Left cardiac atrium (tissue), 4 donors: ENCODE data around the gene HERC2. TPM values are rescaled to one million over a fixed set of nuclear protein-coding genes. Genes with fewer than 3 reads are reported as not detected.
"Not testable (repeated sequence)": the region's sequence is repeated elsewhere in the genome, so short reads cannot be mapped to it uniquely, and the experiment has no call there.

Experiments
- ATAC-seq, 2 donors: fragments of 200-7000 bp; cut with Tn5 transposase; one replicate each; pipeline ENCODE4 v1.9.1; 2020; ENCODE audit warnings: mild to moderate bottlenecking in 2 of 2, moderate library complexity in 2 of 2
- DNase-seq: peaks from one replicate; pipeline ENCODE4 v3.0.0-alpha.2; 2020
- intact Hi-C, 2 donors: fragments of 100-400 bp; cut with DNase I; formaldehyde crosslinking; loops; one replicate each; pipeline versions ENCODE4 v1.14.1 to v1.15.1; 2022 to 2023
- total RNA-seq, 2 donors: library from RNA; stranded (reverse); fragmentation: NEBNext Ultra II Directional; extraction: Animal tissue kit (Norgen Biotek cat#: 25700); gene quantifications; one replicate each; pipeline ENCODE4 v1.2.1, GENCODE V29; 2021
- donor health status: DM: no; HTN: yes; CAD: no.
- donor health status: DM: no; HTN: yes; CAD: no; lungs with severe emphysema.
- donor health status: DM: yes; HTN: yes; CAD: no.
- donor health status: Dilated cardiomyopathy.

The HERC2 gene
- total RNA-seq, 2 donors from 2014 or later, result 46.5 to 46.8 TPM

DNA sequence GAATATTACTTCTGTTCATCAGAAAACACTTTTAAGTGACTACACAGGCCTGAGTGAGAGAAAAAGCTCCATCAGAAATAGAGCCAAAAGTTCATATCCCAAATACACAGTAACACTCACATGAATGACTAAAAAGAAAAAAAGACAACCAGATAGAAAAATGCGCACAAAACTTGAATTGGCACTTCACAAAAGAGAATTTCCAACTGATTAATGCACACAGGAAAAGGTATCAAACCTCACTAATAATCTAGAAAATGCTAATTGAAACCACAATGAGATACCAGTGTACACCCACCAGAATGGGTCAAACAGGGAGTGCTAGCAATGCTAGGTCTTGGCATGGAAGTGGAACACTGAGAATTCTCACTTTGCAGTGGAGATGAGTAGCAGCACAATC, 78.6 kb downstream of the HERC2 start:
- ATAC-seq (no peak), DNase-seq (no peak)
- intact Hi-C loops, result no loop called here

DNA sequence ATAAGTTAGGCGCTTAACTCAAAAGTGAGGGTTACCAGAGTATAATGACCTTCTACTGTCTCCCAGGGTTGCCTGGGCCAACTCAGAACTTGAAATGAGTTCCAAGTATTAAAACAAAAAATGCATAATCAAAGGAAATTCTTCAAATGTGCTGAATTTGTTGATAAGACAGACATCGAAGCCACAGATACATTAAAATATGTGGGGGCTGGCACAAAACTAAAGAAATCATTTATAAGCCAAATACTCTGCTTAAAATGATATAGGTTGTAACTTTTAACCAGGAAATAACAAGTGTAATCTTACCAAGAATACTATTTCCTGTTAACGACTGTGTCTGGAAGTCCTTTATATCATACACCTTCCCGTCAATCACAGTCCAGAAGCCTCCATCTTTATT, 83.7 kb downstream of the HERC2 start:
- ATAC-seq, intact Hi-C loops: not testable (repeated sequence)

DNA sequence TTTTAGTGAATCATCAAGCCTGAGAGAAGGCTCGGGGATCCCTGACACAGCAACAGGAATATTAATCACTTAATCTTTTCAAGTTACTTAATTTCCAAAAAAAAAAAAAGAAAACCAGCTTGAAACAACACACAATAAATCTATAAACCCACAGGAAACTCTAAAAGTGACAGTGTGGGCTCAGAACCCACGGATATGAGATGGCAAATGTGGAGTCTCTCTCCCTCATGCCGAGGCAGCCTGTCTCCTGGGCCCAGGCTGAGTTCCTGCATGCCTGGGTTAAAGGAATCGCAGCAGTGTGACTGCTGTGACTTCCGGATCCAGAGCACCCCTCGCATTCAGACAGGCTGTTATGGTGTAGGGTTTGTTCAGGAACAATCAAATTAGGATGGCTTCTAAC, 90.2 kb downstream of the HERC2 start:
- DNase-seq, intact Hi-C loops, ATAC-seq: not testable (repeated sequence)

More for the DNA sequence above, 83.7 kb downstream of the HERC2 start:
- DNase-seq, result not testable (repeated sequence)

DNA sequence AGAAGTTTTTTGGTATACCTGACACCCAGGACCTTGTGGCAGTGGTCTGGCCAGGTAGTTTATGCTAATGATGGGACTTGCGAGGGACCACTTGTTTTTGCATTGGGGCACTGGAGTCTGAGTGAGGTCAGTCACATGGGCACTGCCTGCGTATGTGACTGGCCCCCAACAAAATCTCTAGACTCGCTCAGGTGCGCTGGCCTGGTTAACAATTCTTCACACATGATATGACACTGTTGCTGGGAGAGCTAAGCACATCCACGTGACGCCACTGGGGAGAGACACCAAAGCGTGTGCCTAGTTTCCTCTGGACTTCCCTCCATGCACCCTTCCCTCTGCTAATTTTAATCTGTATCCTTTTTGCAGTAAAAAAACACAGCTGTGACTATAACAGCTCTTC, 90.6 kb downstream of the HERC2 start:
- DNase-seq, intact Hi-C loops, ATAC-seq: not testable (repeated sequence)

DNA sequence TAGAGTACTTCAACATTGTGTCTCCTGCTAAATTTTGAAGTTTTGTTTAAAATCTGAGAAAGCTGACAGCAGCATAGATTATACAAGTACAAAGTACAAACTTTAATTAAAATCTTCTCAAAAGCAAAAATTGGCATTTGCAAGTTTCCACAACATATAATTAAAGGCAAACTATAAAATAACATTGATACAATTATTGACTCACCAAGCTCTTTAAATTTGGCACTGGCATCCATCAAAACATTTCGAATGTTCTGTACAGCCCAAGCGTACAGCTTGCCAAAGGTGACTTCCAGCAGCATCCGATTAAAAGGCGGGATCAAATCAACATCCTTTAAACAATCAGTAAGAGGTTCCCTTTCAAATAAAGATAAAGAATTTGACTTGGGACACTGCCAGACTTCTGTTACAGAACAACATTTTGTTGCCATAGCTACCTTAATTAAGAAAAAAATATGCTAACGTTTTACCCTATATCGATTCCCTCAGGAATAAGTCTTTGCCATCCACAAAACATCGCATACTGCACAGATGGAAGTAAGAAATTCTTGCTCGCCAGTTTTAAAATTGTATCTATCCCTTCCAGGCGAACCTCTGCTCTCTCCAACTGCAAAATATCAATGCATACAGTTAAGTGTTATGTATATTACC, 92.9 kb downstream of the HERC2 start:
- DNase-seq, ATAC-seq, intact Hi-C loops: not testable (repeated sequence)

DNA sequence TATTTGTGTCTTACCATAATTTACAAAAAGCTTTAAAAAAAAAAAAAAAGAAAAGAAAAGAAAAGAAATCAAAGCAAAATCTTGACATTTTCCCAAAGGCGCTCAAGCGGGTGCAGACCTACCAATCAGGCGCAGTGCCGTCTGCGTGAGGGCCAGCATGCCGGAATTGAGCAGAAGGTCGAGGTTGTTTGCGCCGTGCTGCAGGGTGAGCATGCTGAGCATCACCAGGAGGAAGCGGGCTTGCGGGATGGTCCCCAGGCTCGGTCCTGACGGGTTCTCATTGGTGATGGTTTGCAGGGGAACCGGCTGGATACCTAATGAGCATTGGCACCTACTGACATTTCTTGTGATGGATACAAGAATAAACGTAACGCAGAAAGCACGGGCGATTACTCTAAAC, 93.9 kb downstream of the HERC2 start:
- intact Hi-C loops, result no loop called here
- no peak for DNase-seq
- no peak for ATAC-seq

DNA sequence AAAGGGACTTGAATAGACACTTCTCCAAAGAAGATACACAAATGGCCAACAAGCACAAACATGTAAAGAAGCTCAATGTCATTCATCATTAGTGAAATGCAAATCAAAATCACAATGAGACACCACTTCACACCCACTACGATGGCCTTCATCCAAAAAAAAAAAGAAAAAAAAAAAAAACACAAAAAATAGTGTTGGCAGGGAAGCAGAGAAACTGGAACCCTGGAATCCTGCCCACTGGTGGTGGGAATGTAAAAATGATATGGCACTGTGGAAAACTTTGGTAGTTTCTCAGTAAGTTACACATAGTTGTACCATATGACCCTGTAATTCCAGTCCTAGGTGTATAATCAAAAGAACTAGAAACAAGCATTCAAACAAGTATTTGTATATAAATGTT, 94.7 kb downstream of the HERC2 start:
- intact Hi-C loops, ATAC-seq, DNase-seq: not testable (repeated sequence)

DNA sequence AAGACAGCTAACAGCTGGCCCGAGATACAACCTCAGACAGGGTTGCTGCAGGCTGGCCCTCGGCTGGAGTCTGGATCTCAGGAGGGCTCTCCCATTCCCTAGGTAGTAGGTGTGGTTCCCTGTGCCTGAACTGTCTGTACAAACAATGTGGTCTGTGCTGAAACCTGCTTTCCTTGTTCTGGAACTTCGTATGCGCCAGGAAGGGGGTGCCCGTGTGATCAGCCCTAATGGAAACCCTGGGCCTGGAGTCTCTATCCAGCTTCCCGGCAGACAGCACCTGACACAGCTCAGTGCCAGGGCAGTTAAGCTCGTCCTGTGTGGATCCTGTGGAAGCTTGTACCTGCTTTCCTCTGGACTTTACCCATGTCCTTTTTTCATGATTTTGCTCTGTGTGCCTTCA, 99.4 kb downstream of the HERC2 start:
- ATAC-seq, DNase-seq, intact Hi-C loops: not testable (repeated sequence)

DNA sequence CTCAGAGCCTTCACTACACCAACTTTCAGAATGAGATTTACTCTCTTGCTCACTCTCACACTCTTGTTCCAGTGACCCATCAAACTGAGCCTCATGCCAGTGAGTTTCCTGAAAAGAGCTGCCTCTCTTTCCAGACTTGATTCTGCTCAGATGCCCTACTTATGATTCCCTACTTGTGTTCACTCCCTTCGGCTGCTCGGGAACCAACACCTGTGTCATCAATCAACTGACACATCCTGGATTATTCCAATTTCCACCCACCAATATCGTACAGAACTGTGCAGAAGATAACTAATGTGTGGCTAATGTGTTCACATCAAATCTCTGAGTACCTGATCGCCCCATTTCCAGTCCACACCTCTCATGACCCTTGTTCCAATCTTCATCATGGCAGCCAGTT, 100.3 kb downstream of the HERC2 start:
- ATAC-seq, intact Hi-C loops, DNase-seq: not testable (repeated sequence)

DNA sequence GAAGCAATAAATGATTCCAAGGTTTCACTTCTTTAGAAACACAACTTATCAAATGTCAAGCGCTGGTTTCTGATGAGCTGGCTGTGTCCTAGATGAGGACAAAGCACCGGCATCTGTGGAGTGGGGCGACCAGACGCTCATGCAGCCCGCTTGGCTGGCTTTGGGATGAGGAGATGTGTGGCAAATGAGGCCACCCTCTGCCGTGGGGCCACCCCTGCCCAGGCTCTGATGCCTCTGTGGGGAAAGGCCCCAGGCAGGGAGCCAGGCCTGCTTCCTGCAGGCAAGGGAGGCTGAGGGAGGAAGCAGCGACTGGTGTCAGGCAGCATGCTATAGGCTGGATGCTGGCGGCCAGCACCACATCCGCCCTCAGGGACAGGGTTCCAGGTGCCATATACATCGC, 102.9 kb downstream of the HERC2 start:
- intact Hi-C loops, result no loop called here
- ATAC-seq (no peak), DNase-seq (no peak)

DNA sequence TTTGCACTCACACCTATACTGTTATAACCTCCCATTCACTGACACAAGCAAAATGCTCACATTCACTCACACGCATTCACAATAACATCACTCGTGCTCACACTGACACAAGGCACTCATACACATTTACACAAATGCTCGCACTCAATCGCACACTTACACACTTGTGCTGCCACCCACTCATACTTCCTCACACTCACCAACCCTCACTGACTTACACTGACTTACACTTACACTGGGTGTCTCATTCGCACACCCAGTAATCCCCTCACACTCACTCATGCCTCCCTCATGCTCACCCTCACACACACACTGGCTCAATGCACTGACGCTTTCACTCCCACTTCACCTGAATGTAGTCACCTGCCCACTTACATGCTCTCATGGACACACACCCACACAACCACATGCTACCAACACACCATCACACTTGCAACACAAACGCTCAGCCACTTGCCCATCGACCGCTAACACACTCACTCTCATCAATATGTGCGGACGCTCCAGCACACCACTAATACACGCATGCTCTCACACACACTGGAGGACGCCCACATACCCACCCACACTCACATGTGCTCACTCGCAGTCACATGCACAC, 104.9 kb downstream of the HERC2 start:
- ATAC-seq, DNase-seq, intact Hi-C loops: not testable (repeated sequence)

DNA sequence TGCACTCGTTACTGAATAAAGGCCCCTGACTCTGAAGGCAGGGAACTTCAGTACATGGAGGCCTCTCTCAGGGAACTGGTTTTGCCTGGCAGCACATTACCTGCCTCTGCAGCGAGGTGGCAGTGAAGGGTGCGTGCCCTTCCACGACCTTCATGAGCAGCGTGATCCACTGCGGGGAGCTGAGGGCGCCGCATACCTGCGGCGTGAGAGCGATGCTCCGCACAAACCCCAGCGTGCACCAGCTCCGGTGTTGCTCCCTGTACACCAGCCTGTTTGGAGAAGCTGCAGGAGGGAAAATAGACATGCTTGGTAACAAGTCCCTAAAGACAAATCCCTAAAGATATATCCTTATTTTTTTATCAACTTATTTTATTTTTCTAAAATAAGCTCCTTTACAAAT, 106.5 kb downstream of the HERC2 start:
- intact Hi-C loops, ATAC-seq, DNase-seq: not testable (repeated sequence)

DNA sequence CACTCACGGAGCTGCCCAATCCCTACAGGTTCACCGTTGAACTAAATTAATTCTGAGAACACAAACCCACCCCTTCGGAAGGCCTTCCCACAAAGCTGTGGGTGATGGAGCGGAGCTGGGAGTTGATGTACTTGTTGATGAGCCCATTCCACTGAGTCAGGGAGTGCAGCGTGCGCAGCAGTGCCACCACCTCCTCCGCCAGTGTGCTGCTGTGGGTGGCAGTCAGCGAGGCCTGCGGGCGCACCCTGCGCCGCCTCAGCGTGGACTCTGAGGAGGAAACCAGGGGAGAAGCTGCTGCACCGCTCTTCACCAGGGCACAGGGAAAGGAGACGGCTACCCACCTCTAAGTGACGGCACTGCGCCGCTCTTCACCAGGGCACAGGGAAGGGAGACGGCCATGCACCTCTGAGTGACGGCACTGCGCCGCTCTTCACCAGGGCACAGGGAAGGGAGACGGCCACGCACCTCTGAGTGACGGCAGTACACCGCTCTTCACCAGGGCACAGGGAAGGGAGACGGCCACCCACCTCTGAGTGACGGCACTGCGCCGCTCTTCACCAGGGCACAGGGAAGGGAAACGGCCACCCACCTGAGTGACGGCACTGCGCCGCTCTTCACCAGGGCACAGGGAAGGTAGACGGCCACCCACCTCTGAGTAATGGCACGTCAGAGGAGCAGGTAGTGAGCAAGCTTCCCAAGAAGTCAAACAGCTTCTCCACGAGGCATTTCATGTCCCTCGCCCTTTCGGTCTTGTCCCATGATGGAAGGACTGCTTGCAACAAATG, 107.8 kb downstream of the HERC2 start:
- intact Hi-C loops, result not testable (repeated sequence)

DNA sequence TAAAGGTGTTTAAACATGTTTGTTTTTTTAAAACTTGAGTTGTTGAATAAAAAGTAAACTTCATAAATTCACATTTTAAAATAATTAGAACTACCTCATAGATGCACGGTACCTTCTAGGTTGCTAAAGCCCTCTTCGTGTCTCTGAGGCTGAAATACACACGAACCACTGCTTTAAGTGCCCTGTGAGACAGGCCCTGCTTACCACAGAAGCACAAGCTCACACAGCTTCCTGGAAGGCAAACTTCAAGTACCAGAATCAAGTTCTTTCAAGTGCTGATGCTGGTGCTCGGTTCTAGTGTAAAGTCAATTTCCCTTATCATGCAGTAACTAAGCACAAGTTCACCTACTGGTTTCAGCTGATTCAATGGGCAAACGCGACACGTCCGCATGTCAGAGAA, 108.6 kb downstream of the HERC2 start:
- intact Hi-C loops, ATAC-seq, DNase-seq: not testable (repeated sequence)

More for the DNA sequence above, 107.8 kb downstream of the HERC2 start:
- not testable (repeated sequence) for ATAC-seq, DNase-seq

DNA sequence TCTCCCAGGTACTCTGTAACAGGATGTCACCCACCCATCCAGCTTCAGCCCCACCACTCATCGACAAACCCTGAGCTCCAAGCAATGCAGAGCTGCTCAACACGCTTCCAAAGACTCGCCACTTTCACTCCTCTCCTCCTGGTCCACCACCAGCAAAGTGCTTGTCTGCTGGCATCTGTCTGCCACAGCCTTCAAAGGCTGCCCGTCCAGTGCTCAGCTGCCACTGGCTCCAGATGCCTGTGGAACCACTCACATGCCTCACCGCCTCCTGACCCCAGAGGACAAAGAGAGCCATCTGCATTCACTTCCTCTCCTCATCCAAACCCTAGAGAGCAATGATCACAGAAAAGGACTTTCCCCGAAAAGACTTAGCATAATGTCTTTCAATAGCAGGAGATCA, 113.4 kb downstream of the HERC2 start:
- ATAC-seq (peak; percentile 63 to 79), DNase-seq (no peak)
- intact Hi-C loops, result no loop called here

DNA sequence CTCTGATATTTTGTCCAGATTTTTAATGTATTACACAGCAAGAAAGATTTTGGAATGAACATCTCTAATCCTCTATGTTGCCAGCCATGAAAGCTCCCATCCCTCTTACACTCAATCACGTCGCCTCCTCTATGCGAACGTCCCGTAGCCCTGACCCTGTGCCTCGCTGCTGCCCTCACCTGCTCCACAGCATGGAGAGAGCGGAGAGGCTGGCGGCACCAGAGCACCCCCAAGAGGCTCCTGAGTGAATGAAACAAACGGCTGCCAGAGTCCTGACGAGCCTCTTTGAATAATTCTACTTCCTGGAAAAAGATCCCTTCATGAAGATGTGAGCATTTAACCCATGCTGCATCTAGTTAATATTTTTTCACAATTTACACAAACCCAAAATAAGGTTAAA, 116.3 kb downstream of the HERC2 start:
- intact Hi-C loops, DNase-seq: not testable (repeated sequence)
- ATAC-seq, result peak in 1 of 2 donors; percentile 26

DNA sequence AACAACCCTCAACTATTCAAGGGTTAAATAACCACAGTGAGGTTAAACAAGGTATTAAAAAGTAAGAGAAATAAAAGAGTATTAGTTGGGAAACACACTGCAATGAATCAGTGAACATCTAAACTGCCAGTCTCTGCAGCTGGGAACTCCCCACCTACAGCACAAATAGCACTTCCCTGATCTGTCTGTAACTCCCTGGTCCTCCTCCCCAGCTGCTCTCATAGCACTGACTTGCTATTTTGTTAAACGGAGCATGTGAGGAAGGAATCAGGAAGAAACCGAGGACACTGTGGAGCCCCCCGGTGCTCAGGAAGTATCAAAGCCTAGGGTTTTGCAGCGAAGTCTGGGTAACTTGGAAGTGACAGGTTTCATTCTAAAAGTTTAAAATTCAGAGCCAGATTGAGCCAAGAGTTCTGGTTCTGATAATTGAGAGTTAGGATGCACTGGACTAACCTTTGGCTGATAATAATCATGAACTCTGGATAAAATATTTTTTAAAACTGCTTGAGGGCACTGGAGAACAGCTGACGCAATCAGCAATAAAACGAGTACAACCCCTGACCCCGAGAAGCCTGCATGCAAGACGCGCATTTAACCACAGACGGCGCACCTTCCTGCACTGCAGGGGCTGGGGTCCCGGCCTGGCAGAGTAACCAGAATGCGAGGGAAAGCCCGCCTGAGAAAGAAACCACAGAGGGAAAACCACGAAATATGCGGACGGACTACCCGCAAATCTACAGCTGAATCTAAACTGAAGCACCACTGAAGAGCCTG, 118.7 kb downstream of the HERC2 start:
- DNase-seq, ATAC-seq, intact Hi-C loops: not testable (repeated sequence)

DNA sequence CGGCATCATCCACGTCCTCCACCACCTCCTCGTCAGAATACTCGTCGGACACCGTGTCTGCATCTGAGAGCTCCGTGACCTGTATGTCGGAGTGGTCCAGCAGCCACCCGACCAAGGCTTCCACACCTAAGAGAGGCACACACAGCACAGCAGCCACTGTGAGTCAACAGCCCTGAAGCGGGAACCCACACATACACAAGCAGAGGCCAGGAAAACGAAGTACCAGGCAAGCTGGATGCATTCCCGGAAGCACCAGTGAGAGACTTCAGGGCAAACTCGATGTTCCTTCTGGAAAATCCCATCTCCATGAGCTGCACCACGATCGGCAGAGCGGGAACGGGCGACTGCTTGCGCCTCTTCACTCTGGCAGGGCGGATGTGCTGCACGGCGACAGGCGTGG, 119.9 kb downstream of the HERC2 start:
- ATAC-seq, intact Hi-C loops, DNase-seq: not testable (repeated sequence)

DNA sequence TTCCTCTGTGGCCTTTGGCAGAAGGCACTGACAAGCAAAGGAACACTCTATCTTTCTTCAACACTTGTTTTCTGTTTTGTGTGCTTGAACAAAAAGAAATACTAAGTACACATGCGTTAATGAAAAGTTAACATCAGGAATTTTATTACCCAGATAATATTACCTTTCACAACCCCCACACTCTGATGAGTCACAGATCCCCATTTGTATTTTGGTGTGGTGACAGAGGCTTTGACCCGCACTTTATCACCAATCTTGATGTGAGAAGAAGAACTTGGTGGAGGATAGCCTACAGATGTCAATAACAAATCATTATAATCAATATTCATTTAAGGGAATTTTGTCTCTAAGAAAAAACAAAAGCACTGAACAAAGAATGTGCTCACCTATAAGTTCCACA, 123.8 kb downstream of the HERC2 start:
- intact Hi-C loops, ATAC-seq, DNase-seq: not testable (repeated sequence)
